ENCODE results near the gene SSX2B. TPM values are rescaled to one million over a fixed set of nuclear protein-coding genes. Genes with fewer than 3 reads are reported as not detected.
"Not testable (repeated sequence)": the region's sequence is repeated elsewhere in the genome, so short reads cannot be mapped to it uniquely, and the experiment has no call there.

The SSX2B gene
- not detected for total RNA-seq
- polyA plus RNA-seq: not detected
- long read RNA-seq, donor 1: 0 reads
- long read RNA-seq, donor 2: 0 reads
- long read RNA-seq, donor 3: 0 reads
- long read RNA-seq, donor 4: 0 reads
- long read RNA-seq, donor 5: 0 reads
- long read RNA-seq, donor 6: 0 reads
- long read RNA-seq, donor 7: 0 reads
- long read RNA-seq, donor 8: 0 reads
- long read RNA-seq, donor 9: 0 reads
- long read RNA-seq, donor 10: 0 reads

- WGBS, 5 donors: no CpG with 5 or more reads among the region's 13 CpGs
- not testable (repeated sequence) for H3K4me1 ChIP-seq
These were observed at the start of gene SSX2B for GRCh38 chrX:52750952-52751351. Gene SSX2B (plus strand): TSS chrX:52751252. CDS start chrX:52752681, 1,429 bp downstream.

GRCh38 chrX:52707078-52707477 lies 44.0 kb upstream of the SSX2B start, which contains the start of gene SSX2:
Gene SSX2 (minus strand): TSS chrX:52707178. CDS start chrX:52705749, 1,429 bp downstream.
- DNase-seq; H3K36me3 ChIP-seq; intact Hi-C loops (cut with DNase I; ENCODE audit: low total_unique reads); H3K9me3 ChIP-seq; H3K4me3 ChIP-seq; H3K4me1 ChIP-seq; H3K27me3 ChIP-seq; H3K27ac ChIP-seq: not testable (repeated sequence)
- WGBS, 5 donors: no CpG with 5 or more reads among the region's 13 CpGs

More at GRCh38 chrX:52750952-52751351, at the start of gene SSX2B:
- DNase-seq; H3K4me3 ChIP-seq; H3K27ac ChIP-seq; H3K9me3 ChIP-seq; H3K27me3 ChIP-seq; H3K36me3 ChIP-seq; intact Hi-C loops (cut with DNase I; ENCODE audit: low total_unique reads): not testable (repeated sequence)

DNA sequence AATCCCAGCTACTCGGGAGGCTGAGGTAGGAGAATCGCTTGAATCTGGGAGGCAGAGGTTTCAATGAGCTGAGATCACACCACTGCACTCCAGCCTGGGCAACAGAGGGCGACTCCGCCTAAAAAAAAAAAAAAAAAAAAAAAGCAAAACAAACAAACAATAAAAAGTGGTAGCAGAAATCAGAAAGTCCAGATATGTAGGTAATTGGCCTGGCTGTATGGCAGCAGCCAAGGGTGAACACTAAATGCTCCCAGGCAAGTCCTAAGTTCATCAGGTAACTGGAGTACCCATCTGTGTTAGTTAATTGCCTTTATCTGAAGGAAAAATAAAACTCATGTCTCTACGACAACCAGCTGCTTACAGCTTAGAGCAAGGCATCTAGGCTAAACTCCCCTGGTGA lies 14.9 kb downstream of the SSX2B start:
- H3K4me1 ChIP-seq; H3K4me3 ChIP-seq; H3K9me3 ChIP-seq; H3K27me3 ChIP-seq; intact Hi-C loops (cut with DNase I; ENCODE audit: low total_unique reads); H3K27ac ChIP-seq; DNase-seq; H3K36me3 ChIP-seq: not testable (repeated sequence)
- 80 to 92% (median 82%) methylated on average over 1 to 2 of the region's 5 CpGs; no CpG with 5 or more reads in 2 of the 5 donors for WGBS, 5 donors

- H3K27me3 ChIP-seq; H3K9me3 ChIP-seq; intact Hi-C loops (cut with DNase I; ENCODE audit: low total_unique reads); H3K36me3 ChIP-seq; H3K27ac ChIP-seq; DNase-seq; H3K4me1 ChIP-seq; H3K4me3 ChIP-seq: not testable (repeated sequence)
- 70 to 90% (median 86%) methylated on average over 7 to 10 of the region's 11 CpGs for WGBS, 5 donors
These were observed 22.5 kb downstream of the SSX2B start for GRCh38 chrX:52773504-52773903.

GRCh38 chrX:52797327-52797726 lies 46.3 kb downstream of the SSX2B start, which contains the start of gene SPANXN5:
Gene SPANXN5 (minus strand): TSS chrX:52797427. CDS start chrX:52797348, 79 bp downstream.
- H3K27me3 ChIP-seq; DNase-seq; intact Hi-C loops (cut with DNase I; ENCODE audit: low total_unique reads); H3K27ac ChIP-seq; H3K9me3 ChIP-seq; H3K36me3 ChIP-seq; H3K4me3 ChIP-seq; H3K4me1 ChIP-seq: not testable (repeated sequence)
- 87 to 95% (median 91%) methylated on average over 2 of the region's 2 CpGs for WGBS, 5 donors

DNA sequence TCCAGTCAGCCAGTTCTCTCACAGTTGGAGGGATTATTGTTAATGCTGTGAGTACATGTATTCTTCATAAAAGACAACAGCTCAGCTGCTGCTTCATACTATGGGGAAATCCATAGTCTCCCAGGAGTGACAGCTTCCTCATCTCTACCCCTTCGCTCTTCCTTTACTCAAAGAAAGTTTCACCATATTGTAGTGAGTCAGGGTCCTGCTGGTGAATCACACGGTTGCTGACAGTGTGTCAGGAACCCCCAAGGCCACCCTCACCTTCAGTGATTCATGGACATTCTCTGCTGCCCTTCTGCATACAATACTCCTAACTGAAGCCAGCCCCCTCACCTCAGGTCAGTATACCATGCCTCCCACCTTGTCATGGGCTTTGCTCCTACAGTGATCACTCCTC lies 53.8 kb downstream of the SSX2B start:
- H3K4me3 ChIP-seq; intact Hi-C loops (cut with DNase I; ENCODE audit: low total_unique reads); H3K9me3 ChIP-seq; H3K36me3 ChIP-seq; H3K27ac ChIP-seq; H3K27me3 ChIP-seq; H3K4me1 ChIP-seq; DNase-seq: not testable (repeated sequence)
- WGBS, 5 donors: 68 to 85% (median 74%) methylated on average over 2 of the region's 2 CpGs

Small RNA genes within 50 kb of the gene (small RNA-seq; reads per million reads assigned to genes)
- gene AC244505.3 (0 reads per million in 4 donors), gene AC244505.5 (0 reads per million in 4 donors), gene AC244505.6 (0 reads per million in 4 donors), gene AC244505.7 (0 reads per million in 4 donors)

Other genes starting within 250 kb of the SSX2B start
- not detected for gene XAGE1B, start 234.2 kb upstream of the SSX2B start, total RNA-seq
- gene XAGE1B, start 234.2 kb upstream of the SSX2B start, polyA plus RNA-seq: not detected
- gene SSX7, start 96.4 kb upstream of the SSX2B start, total RNA-seq: not detected
- not detected for gene SSX7, start 96.4 kb upstream of the SSX2B start, polyA plus RNA-seq
- not detected for gene SSX2, start 44.1 kb upstream of the SSX2B start, total RNA-seq
- not detected for gene SSX2, start 44.1 kb upstream of the SSX2B start, polyA plus RNA-seq
- not detected for gene SPANXN5, start 46.2 kb downstream of the SSX2B start, total RNA-seq
- gene SPANXN5, start 46.2 kb downstream of the SSX2B start, polyA plus RNA-seq: not detected
- not detected for gene XAGE5, start 60.0 kb downstream of the SSX2B start, total RNA-seq
- gene XAGE5, start 60.0 kb downstream of the SSX2B start, polyA plus RNA-seq: not detected
- gene XAGE3, start 116.8 kb downstream of the SSX2B start, total RNA-seq: not detected
- gene XAGE3, start 116.8 kb downstream of the SSX2B start, polyA plus RNA-seq: not detected
- 10 to 100 TPM; 11.7 to 28.6 (median 19.4) TPM for gene FAM156B, start 146.1 kb downstream of the SSX2B start, total RNA-seq
- gene FAM156B, start 146.1 kb downstream of the SSX2B start, polyA plus RNA-seq: 10 to 100 TPM in 2 of 3 donors, 1 to 10 TPM in 1; 6.0 to 39.5 (median 19.1) TPM
- 100 to 1,000 TPM in 1 of 5 donors, 10 to 100 TPM in 4; 19.3 to 196 (median 21.1) TPM for gene FAM156A, start 207.3 kb downstream of the SSX2B start, total RNA-seq
- 10 to 100 TPM in 1 of 3 donors, 1 to 10 TPM in 2; 4.5 to 13.5 (median 5.8) TPM for gene FAM156A, start 207.3 kb downstream of the SSX2B start, polyA plus RNA-seq